Activated naive CD8-positive, alpha-beta T cell treated with anti-CD3 and anti-CD28 coated beads for 36 hours (primary cell): ENCODE data around the gene PRR27. TPM values are rescaled to one million over a fixed set of nuclear protein-coding genes. Genes with fewer than 3 reads are reported as not detected.
"Not testable (repeated sequence)": the region's sequence is repeated elsewhere in the genome, so short reads cannot be mapped to it uniquely, and the experiment has no call there.

Experiments used
- DNase-seq: peaks from one replicate; pipeline ENCODE4 v3.0.0; 2021
- H3K27ac Mint-ChIP-seq: one replicate; pipeline ENCODE4 v1.8.0; 2022; ENCODE audit warnings: mild to moderate bottlenecking, moderate library complexity, mixed read lengths
- H3K27me3 Mint-ChIP-seq: one replicate; pipeline ENCODE4 v1.8.0; 2022; ENCODE audit warnings: mild to moderate bottlenecking, mixed read lengths
- H3K36me3 Mint-ChIP-seq: one replicate; pipeline ENCODE4 v1.8.0; 2021; ENCODE audit warnings: mild to moderate bottlenecking, mixed read lengths
- H3K4me1 Mint-ChIP-seq: one replicate; pipeline ENCODE4 v1.8.0; 2021; ENCODE audit warnings: mixed read lengths
- H3K4me3 Mint-ChIP-seq: one replicate; pipeline ENCODE4 v1.8.0; 2022; ENCODE audit warnings: mild to moderate bottlenecking, moderate library complexity, mixed read lengths
- H3K9me3 Mint-ChIP-seq: one replicate; pipeline ENCODE4 v1.8.0; 2022; ENCODE audit warnings: mixed read lengths
- total RNA-seq, 2 experiments: library from RNA; stranded (reverse); gene quantifications; one replicate each; pipeline ENCODE4 v1.2.3, GENCODE V29; 2021

The PRR27 gene
- total RNA-seq, 2 experiments from 2014 or later = not detected

GRCh38 chr4:70183940-70184246 is 29.9 kb downstream of the PRR27 start:
- no peak overlapping the region for H3K27ac Mint-ChIP-seq
- H3K27me3 Mint-ChIP-seq = no peaks in the 10 kb centered on the region
- no peak for DNase-seq
- no peaks in the 10 kb centered on the region for H3K36me3 Mint-ChIP-seq
- H3K4me1 Mint-ChIP-seq = no peaks in the 10 kb centered on the region
- H3K9me3 Mint-ChIP-seq = no peaks in the 10 kb centered on the region
- H3K4me3 Mint-ChIP-seq = no peak overlapping the region

- Mint-ChIP-seq H3K27me3 (no peaks in the 10 kb centered on the region), H3K4me1 (no peaks in the 10 kb centered on the region), H3K36me3 (no peaks in the 10 kb centered on the region), H3K4me3 (no peak overlapping the region), H3K9me3 (no peaks in the 10 kb centered on the region), H3K27ac (no peak overlapping the region)
- DNase-seq = no peak
Observed at GRCh38 chr4:70187216-70187615, 33.2 kb downstream of the PRR27 start.

GRCh38 chr4:70190579-70190978 is 36.5 kb downstream of the PRR27 start:
- Mint-ChIP-seq H3K27me3 (no peaks in the 10 kb centered on the region), H3K27ac (no peak overlapping the region), H3K36me3 (no peaks in the 10 kb centered on the region), H3K9me3 (no peaks in the 10 kb centered on the region), H3K4me3 (no peak overlapping the region), H3K4me1 (no peaks in the 10 kb centered on the region)
- no peak for DNase-seq

GRCh38 chr4:70191647-70192046 is 37.6 kb downstream of the PRR27 start:
- Mint-ChIP-seq H3K36me3 (no peaks in the 10 kb centered on the region), H3K9me3 (no peaks in the 10 kb centered on the region), H3K4me1 (no peaks in the 10 kb centered on the region), H3K27ac (no peak overlapping the region), H3K27me3 (no peaks in the 10 kb centered on the region), H3K4me3 (no peak overlapping the region)
- DNase-seq = no peak

GRCh38 chr4:70192895-70193294 is 38.9 kb downstream of the PRR27 start:
- Mint-ChIP-seq H3K4me1 (no peaks in the 10 kb centered on the region), H3K36me3 (no peaks in the 10 kb centered on the region), H3K4me3 (no peak overlapping the region), H3K9me3 (no peaks in the 10 kb centered on the region), H3K27ac (no peak overlapping the region), H3K27me3 (no peaks in the 10 kb centered on the region)
- DNase-seq = no peak

GRCh38 chr4:70195425-70195824 is 41.4 kb downstream of the PRR27 start, which contains the start of gene ODAM:
ODAM (plus strand) TSS chr4:70195725; CDS start chr4:70196544, 819 bp downstream.
- Mint-ChIP-seq H3K27me3 (no peaks in the 10 kb centered on the region), H3K27ac (no peak within 1 kb of the TSS), H3K4me3 (no peak within 1 kb of the TSS), H3K36me3 (no peaks in the 10 kb centered on the region), H3K9me3 (no peaks in the 10 kb centered on the region), H3K4me1 (no peaks in the 10 kb centered on the region)
- no peak for DNase-seq

GRCh38 chr4:70196857-70197256 is 42.8 kb downstream of the PRR27 start:
- Mint-ChIP-seq H3K27ac (no peak overlapping the region), H3K4me3 (no peak overlapping the region), H3K4me1 (no peaks in the 10 kb centered on the region), H3K9me3 (no peaks in the 10 kb centered on the region), H3K36me3 (no peaks in the 10 kb centered on the region), H3K27me3 (no peaks in the 10 kb centered on the region)
- DNase-seq = no peak

GRCh38 chr4:70197842-70198241 is 43.8 kb downstream of the PRR27 start:
- no peak overlapping the region for H3K4me3 Mint-ChIP-seq
- H3K27ac Mint-ChIP-seq = no peak overlapping the region
- H3K4me1 Mint-ChIP-seq = no peaks in the 10 kb centered on the region
- H3K36me3 Mint-ChIP-seq = no peaks in the 10 kb centered on the region
- no peak for DNase-seq
- H3K27me3 Mint-ChIP-seq = no peaks in the 10 kb centered on the region
- no peaks in the 10 kb centered on the region for H3K9me3 Mint-ChIP-seq

GRCh38 chr4:70203601-70204000 is 49.6 kb downstream of the PRR27 start:
- H3K36me3 Mint-ChIP-seq = no peaks in the 10 kb centered on the region
- H3K9me3 Mint-ChIP-seq = no peaks in the 10 kb centered on the region
- no peaks in the 10 kb centered on the region for H3K27me3 Mint-ChIP-seq
- no peak for DNase-seq
- no peak overlapping the region for H3K27ac Mint-ChIP-seq
- no peaks in the 10 kb centered on the region for H3K4me1 Mint-ChIP-seq
- no peak overlapping the region for H3K4me3 Mint-ChIP-seq

GRCh38 chr4:70212752-70213151 is 58.7 kb downstream of the PRR27 start:
- H3K4me3 Mint-ChIP-seq, H3K9me3 Mint-ChIP-seq, DNase-seq, H3K4me1 Mint-ChIP-seq, H3K27ac Mint-ChIP-seq, H3K36me3 Mint-ChIP-seq, H3K27me3 Mint-ChIP-seq: not testable (repeated sequence)

Other genes with a start within 250 kb of the PRR27 start
- gene CSN1S1, start 223.2 kb upstream of the PRR27 start, total RNA-seq = not detected
- gene CSN2, start 188.5 kb upstream of the PRR27 start, total RNA-seq = not detected
- gene STATH, start 158.3 kb upstream of the PRR27 start, total RNA-seq = not detected
- gene HTN3, start 125.8 kb upstream of the PRR27 start, total RNA-seq = not detected
- gene HTN1, start 103.8 kb upstream of the PRR27 start, total RNA-seq = not detected
- not detected for gene ODAM, start 41.5 kb downstream of the PRR27 start, total RNA-seq
- gene FDCSP, start 71.9 kb downstream of the PRR27 start, total RNA-seq = not detected
- not detected for gene CSN3, start 88.4 kb downstream of the PRR27 start, total RNA-seq
- not detected for gene CABS1, start 180.7 kb downstream of the PRR27 start, total RNA-seq
- gene SMR3A, start 206.5 kb downstream of the PRR27 start, total RNA-seq = not detected
- gene SMR3B, start 228.9 kb downstream of the PRR27 start, total RNA-seq = not detected
- gene OPRPN, start 243.7 kb downstream of the PRR27 start, total RNA-seq = not detected